BJ (cell line): ENCODE measurements around the gene SNX14. TPM values are rescaled to one million over a fixed set of nuclear protein-coding genes. Genes with fewer than 3 reads are reported as not detected.

ENCODE experiments used
- CTCF ChIA-PET: fragments of 350-600 bp; formaldehyde crosslinking; extraction: SDS; loops from one replicate; lab custom pipeline; 2021; ENCODE audit warnings: antibody characterized with exemption, inconsistent platforms; lab: Yijun Ruan, JAX
- POLR2A ChIA-PET: fragments of 300-600 bp; sonication (Branson Sonifier 250); formaldehyde crosslinking; extraction: SDS; loops from one replicate; lab custom pipeline; 2021; ENCODE audit warnings: antibody characterized with exemption; lab: Charles Lee
- DNase-seq: peaks from one replicate; pipeline ENCODE4 v3.0.0-alpha.2; 2011; ENCODE audit warnings: low read depth
- H3K27me3 ChIP-seq: 2 replicates; pipeline ENCODE4 v1.6.0; 2011; ENCODE audit warnings: low read length; ENCODE audit not compliant: control insufficient read depth, insufficient read depth
- H3K36me3 ChIP-seq: 2 replicates; pipeline ENCODE4 v1.5.1; 2011; ENCODE audit warnings: low read length; ENCODE audit not compliant: control insufficient read depth, insufficient read depth
- H3K4me3 ChIP-seq: 2 replicates; pipeline ENCODE4 v1.5.1; 2011; ENCODE audit warnings: low read depth, mild to moderate bottlenecking, control low read depth, low read length
- polyA minus RNA-seq: library from RNA; depleted of rRNA, polyadenylated mRNA; stranded (reverse); fragments of >200 nt; gene quantifications from 2 replicates; pipeline ENCODE4 v1.2.3, GENCODE V29; 2011; rRNA and poly(A)+ RNA removed
- polyA plus RNA-seq: library from polyadenylated mRNA; depleted of rRNA; stranded (reverse); fragments of >200 nt; gene quantifications from 2 replicates; pipeline ENCODE4 v1.2.3, GENCODE V29; 2011; rRNA removed
- TF ChIP-seq, protein P1 (sequence below): IDR thresholded peaks from 2 replicates; pipeline ENCODE4 v1.5.1; 2011; ENCODE audit warnings: low read depth, mild to moderate bottlenecking, control low read depth, inconsistent platforms, low read length, moderate library complexity; ENCODE audit not compliant: insufficient read depth

SNX14 gene
- polyA plus RNA-seq (36.2 and 65.4 TPM in 2 replicates), polyA minus RNA-seq (20.9 and 30.5 TPM in 2 replicates)

- Histone ChIP-seq H3K4me3 (peak within 1 kb of the TSS; percentile 86), H3K27me3 (no peaks in the 10 kb centered on the region), H3K36me3 (no peaks in the 10 kb centered on the region)
- CTCF ChIA-PET = interaction anchor here (0.6 to 1.1 kb wide), 4 partner anchors 17 to 239 kb away, joined by 3 read pairs; no protein-coding TSS in a partner anchor
- TF ChIP-seq, protein P1, sequence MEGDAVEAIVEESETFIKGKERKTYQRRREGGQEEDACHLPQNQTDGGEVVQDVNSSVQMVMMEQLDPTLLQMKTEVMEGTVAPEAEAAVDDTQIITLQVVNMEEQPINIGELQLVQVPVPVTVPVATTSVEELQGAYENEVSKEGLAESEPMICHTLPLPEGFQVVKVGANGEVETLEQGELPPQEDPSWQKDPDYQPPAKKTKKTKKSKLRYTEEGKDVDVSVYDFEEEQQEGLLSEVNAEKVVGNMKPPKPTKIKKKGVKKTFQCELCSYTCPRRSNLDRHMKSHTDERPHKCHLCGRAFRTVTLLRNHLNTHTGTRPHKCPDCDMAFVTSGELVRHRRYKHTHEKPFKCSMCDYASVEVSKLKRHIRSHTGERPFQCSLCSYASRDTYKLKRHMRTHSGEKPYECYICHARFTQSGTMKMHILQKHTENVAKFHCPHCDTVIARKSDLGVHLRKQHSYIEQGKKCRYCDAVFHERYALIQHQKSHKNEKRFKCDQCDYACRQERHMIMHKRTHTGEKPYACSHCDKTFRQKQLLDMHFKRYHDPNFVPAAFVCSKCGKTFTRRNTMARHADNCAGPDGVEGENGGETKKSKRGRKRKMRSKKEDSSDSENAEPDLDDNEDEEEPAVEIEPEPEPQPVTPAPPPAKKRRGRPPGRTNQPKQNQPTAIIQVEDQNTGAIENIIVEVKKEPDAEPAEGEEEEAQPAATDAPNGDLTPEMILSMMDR = peak; percentile 15; the same call in 1 of the 2 replicates
- DNase-seq = peak; percentile 78
- POLR2A ChIA-PET = interaction anchor here (0.6 to 1.8 kb wide), 3 partner anchors 51 to 830 kb away, joined by 5 to 7 read pairs (median 6); no protein-coding TSS in a partner anchor
Observed at GRCh38 chr6:85593438-85594196, at the start of gene SNX14. Gene SNX14 (minus strand): TSS chr6:85593858. CDS start chr6:85593718, 140 bp downstream.

GRCh38 chr6:85642774-85643536, 49.3 kb upstream of the SNX14 start, which contains the start of gene SYNCRIP:
Gene SYNCRIP (minus strand): TSS chr6:85642886. CDS start chr6:85641439, 1,447 bp downstream.
- 0 out of 2 replicates have a peak, but pooled peaks cover 1% of the 10 kb centered on the region for H3K36me3 ChIP-seq
- H3K27me3 ChIP-seq = no peaks in the 10 kb centered on the region
- CTCF ChIA-PET = interaction anchor here (0.7 to 1.2 kb wide), 3 partner anchors 33 to 270 kb away, joined by 3 to 4 read pairs (median 3); no protein-coding TSS in a partner anchor
- DNase-seq = peak; percentile 82
- TF ChIP-seq, protein P1 = no peak
- peak within 1 kb of the TSS; percentile 88 for H3K4me3 ChIP-seq
- POLR2A ChIA-PET = interaction anchor here (0.7 to 3.4 kb wide), 6 partner anchors 17 to 403 kb away, joined by 4 to 62 read pairs (median 5); no protein-coding TSS in a partner anchor

- Histone ChIP-seq H3K4me3 (peak overlapping the region; percentile 88), H3K36me3 (peaks cover 3% of the 10 kb centered on the region), H3K27me3 (no peaks in the 10 kb centered on the region)
- TF ChIP-seq, protein P1 = 0 out of 2 replicates have a peak, but pooled peaks have one; percentile 8
- POLR2A ChIA-PET = interaction anchor here (0.7 to 3.4 kb wide), 3 partner anchors 28 to 178 kb away, joined by 4 to 62 read pairs (median 5); no protein-coding TSS in a partner anchor
- no peak for DNase-seq
- CTCF ChIA-PET = interaction anchor here (0.6 to 1.2 kb wide), 4 partner anchors 25 to 269 kb away, joined by 3 to 4 read pairs (median 3); no protein-coding TSS in a partner anchor
Observed at GRCh38 chr6:85641897-85642773, 48.5 kb upstream of the SNX14 start.

DNA sequence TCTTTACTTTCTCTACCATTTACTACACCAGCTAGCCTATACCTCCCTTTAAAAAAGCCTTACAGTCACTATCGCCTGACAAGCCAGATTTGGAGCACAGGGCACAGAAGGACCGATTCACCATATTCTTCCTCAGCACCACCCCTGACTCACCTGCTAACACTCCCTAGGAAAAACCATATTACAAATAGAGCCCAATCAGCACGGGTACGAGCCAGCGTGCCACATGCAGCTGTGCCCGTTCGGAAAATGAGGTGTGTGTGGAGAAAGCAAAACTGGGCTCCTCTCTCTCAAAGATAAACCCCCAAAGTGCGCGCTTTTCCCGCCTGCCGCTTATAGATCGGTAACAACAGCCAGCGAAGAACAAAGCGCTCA, 47.9 kb upstream of the SNX14 start:
- CTCF ChIA-PET = interaction anchor here (0.6 to 0.7 kb wide), 2 partner anchors 10 to 26 kb away, joined by 3 to 4 read pairs; no protein-coding TSS in a partner anchor
- TF ChIP-seq, protein P1 = no peak
- DNase-seq = no peak
- POLR2A ChIA-PET = no interaction called here
- Histone ChIP-seq H3K4me3 (peak overlapping the region; percentile 88), H3K27me3 (no peaks in the 10 kb centered on the region), H3K36me3 (peaks cover 6% of the 10 kb centered on the region)
